GM21717 (cell line): ENCODE measurements around the gene PKN1.
"Not testable (repeated sequence)": the region's sequence is repeated elsewhere in the genome, so short reads cannot be mapped to it uniquely, and the experiment has no call there.

ENCODE experiments used
- ATAC-seq: cut with Tn5 transposase; IDR thresholded peaks from one replicate; pipeline ENCODE4 v1.9.1; 2021; ENCODE audit warnings: mild to moderate bottlenecking, moderate library complexity; ENCODE audit not compliant: unreplicated experiment

PKN1 gene

GRCh38 chr19:14452303-14452702 is 19.2 kb downstream of the PKN1 start:
- ATAC-seq, result not testable (repeated sequence)

GRCh38 chr19:14459703-14460102 is 26.6 kb downstream of the PKN1 start:
- no peak for ATAC-seq

- ATAC-seq, result no peak
Measured at GRCh38 chr19:14460935-14461334, 27.8 kb downstream of the PKN1 start.

- ATAC-seq, result not testable (repeated sequence)
Measured at GRCh38 chr19:14462401-14462800, 29.3 kb downstream of the PKN1 start.

- ATAC-seq, result no peak
Measured at GRCh38 chr19:14463747-14464146, 30.6 kb downstream of the PKN1 start.

- ATAC-seq, result no peak
Measured at GRCh38 chr19:14467391-14467790, 34.3 kb downstream of the PKN1 start.

- no peak for ATAC-seq
Measured at GRCh38 chr19:14467816-14468215, 34.7 kb downstream of the PKN1 start.

- ATAC-seq, result no peak
Measured at GRCh38 chr19:14470031-14470876, 37.1 kb downstream of the PKN1 start.

GRCh38 chr19:14471436-14472187 is 38.5 kb downstream of the PKN1 start:
- no peak for ATAC-seq

- no peak for ATAC-seq
Measured at GRCh38 chr19:14472202-14472938, 39.3 kb downstream of the PKN1 start.

- ATAC-seq, result no peak
Measured at GRCh38 chr19:14473073-14473977, 40.2 kb downstream of the PKN1 start.

GRCh38 chr19:14473978-14474578 is 41.0 kb downstream of the PKN1 start:
- no peak for ATAC-seq

GRCh38 chr19:14474827-14475226 is 41.7 kb downstream of the PKN1 start:
- no peak for ATAC-seq

- ATAC-seq, result no peak
Measured at GRCh38 chr19:14475251-14476073, 42.4 kb downstream of the PKN1 start, which contains the start of gene PTGER1. Gene PTGER1, minus strand, starts transcription at chr19:14475354. Its CDS starts 1,034 bp downstream, at chr19:14474320.

- ATAC-seq, result no peak
Measured at GRCh38 chr19:14476327-14476672, 43.2 kb downstream of the PKN1 start.

GRCh38 chr19:14476673-14477401 is 43.7 kb downstream of the PKN1 start:
- ATAC-seq, result no peak

- ATAC-seq, result no peak
Measured at GRCh38 chr19:14477418-14478112, 44.5 kb downstream of the PKN1 start.

GRCh38 chr19:14478113-14478545 is 45.0 kb downstream of the PKN1 start:
- ATAC-seq, result no peak
